OCI-LY3 (cell line): Measurements from ENCODE around the gene MAPK7.

Source experiments
- H2AFZ ChIP-seq: fragments of 200-600, 300-600 bp; shearing (Covaris generic); 2 replicates; pipeline ENCODE4 v1.6.0; 2014; ENCODE audit warnings: antibody characterized with exemption, low read depth, low read length
- H3K27ac ChIP-seq: fragments of 200-600, 300-600 bp; sonication (generic); 2 replicates; pipeline ENCODE4 v1.5.1; 2014; ENCODE audit warnings: mild to moderate bottlenecking, low read length, moderate library complexity, mixed read lengths
- H3K27me3 ChIP-seq: fragments of 200-600, 300-600 bp; sonication (generic); 2 replicates; pipeline ENCODE4 v1.6.1; 2014; ENCODE audit warnings: low read depth, low read length, mixed read lengths
- H3K36me3 ChIP-seq: fragments of 200-600, 300-600 bp; sonication (generic); replicated peaks from 2 replicates; pipeline ENCODE3; 2014; ENCODE audit warnings: low read depth, low read length, mixed read lengths
- H3K4me1 ChIP-seq: fragments of 300-600, 200-600 bp; sonication (generic); 2 replicates; pipeline ENCODE4 v1.6.1; 2014; ENCODE audit warnings: low read length, mixed read lengths
- H3K4me2 ChIP-seq: fragments of 200-600, 300-600 bp; sonication (generic); 2 replicates; pipeline ENCODE4 v1.6.1; 2014; ENCODE audit warnings: low read length, mixed read lengths
- H3K4me3 ChIP-seq: fragments of 300-600, 200-600 bp; sonication (generic); 2 replicates; pipeline ENCODE4 v1.5.1; 2014; ENCODE audit warnings: antibody characterized with exemption, mild to moderate bottlenecking, low read length, moderate library complexity
- H3K79me2 ChIP-seq: fragments of 300-600, 200-600 bp; shearing (Covaris generic); 2 replicates; pipeline ENCODE4 v1.6.1; 2014; ENCODE audit warnings: mild to moderate bottlenecking, low read length, mixed read lengths
- H3K9ac ChIP-seq: fragments of 300-600, 200-600 bp; shearing (Covaris generic); 2 replicates; pipeline ENCODE4 v1.6.0; 2014; ENCODE audit warnings: mild to moderate bottlenecking, low read length, moderate library complexity
- H3K9me3 ChIP-seq: fragments of 200-600, 300-600 bp; shearing (Covaris generic); 2 replicates; pipeline ENCODE4 v1.6.1; 2014; ENCODE audit warnings: low read length, mixed read lengths; ENCODE audit not compliant: insufficient read depth
- H4K20me1 ChIP-seq: fragments of 200-600, 300-600 bp; sonication (generic); 2 replicates; pipeline ENCODE4 v1.6.1; 2016; ENCODE audit warnings: low read length, mixed read lengths; ENCODE audit not compliant: insufficient read depth
- EZH2phosphoT487 ChIP-seq: fragments of 200-600 bp; shearing (Covaris generic); IDR thresholded peaks from 2 replicates; pipeline ENCODE4 v1.6.1; 2018; ENCODE audit warnings: antibody characterized with exemption, mixed run types, low read depth
- TF ChIP-seq, protein P1 (sequence below): fragments of 200-600, 300-600 bp; sonication (generic); IDR thresholded peaks from 2 replicates; pipeline ENCODE4 v1.5.1; 2014; ENCODE audit warnings: antibody characterized with exemption, low read length, low read depth

Gene MAPK7

DNA sequence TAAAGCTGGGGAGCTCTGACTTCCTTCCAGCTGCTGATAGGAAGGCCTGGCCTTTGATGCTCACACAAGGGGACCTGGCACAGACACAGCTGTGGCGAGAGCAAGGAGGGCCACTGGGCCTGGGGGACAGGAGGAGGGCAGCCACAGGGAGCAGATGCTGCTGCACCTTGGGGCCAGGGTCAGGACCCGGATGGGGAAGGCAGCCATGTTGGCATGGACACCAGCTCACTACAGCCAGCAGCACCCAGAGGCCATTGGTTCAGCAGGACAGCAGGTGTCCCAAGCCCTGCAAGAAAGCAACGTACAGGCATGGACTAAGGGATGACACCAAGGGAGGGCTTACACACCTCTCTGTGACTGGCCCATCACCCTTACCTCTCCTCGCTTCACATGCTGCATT, 24.7 kb downstream of the MAPK7 start:
- H3K27ac ChIP-seq, result no peak overlapping the region
- no peak overlapping the region for H3K4me3 ChIP-seq
- no peak overlapping the region for H3K4me2 ChIP-seq
- H2AFZ ChIP-seq, result no peak overlapping the region
- H3K27me3 ChIP-seq, result no peaks in the 10 kb centered on the region
- no peak overlapping the region for H3K9ac ChIP-seq
- no peaks in the 10 kb centered on the region for H3K79me2 ChIP-seq
- H3K4me1 ChIP-seq, result no peaks in the 10 kb centered on the region
- no peaks in the 10 kb centered on the region for H3K9me3 ChIP-seq
- H3K36me3 ChIP-seq, result no peaks in the 10 kb centered on the region
- no peaks in the 10 kb centered on the region for H4K20me1 ChIP-seq
- TF ChIP-seq, protein P1, sequence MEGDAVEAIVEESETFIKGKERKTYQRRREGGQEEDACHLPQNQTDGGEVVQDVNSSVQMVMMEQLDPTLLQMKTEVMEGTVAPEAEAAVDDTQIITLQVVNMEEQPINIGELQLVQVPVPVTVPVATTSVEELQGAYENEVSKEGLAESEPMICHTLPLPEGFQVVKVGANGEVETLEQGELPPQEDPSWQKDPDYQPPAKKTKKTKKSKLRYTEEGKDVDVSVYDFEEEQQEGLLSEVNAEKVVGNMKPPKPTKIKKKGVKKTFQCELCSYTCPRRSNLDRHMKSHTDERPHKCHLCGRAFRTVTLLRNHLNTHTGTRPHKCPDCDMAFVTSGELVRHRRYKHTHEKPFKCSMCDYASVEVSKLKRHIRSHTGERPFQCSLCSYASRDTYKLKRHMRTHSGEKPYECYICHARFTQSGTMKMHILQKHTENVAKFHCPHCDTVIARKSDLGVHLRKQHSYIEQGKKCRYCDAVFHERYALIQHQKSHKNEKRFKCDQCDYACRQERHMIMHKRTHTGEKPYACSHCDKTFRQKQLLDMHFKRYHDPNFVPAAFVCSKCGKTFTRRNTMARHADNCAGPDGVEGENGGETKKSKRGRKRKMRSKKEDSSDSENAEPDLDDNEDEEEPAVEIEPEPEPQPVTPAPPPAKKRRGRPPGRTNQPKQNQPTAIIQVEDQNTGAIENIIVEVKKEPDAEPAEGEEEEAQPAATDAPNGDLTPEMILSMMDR, result no peak
- TF ChIP-seq EZH2phosphoT487, result no peak

DNA sequence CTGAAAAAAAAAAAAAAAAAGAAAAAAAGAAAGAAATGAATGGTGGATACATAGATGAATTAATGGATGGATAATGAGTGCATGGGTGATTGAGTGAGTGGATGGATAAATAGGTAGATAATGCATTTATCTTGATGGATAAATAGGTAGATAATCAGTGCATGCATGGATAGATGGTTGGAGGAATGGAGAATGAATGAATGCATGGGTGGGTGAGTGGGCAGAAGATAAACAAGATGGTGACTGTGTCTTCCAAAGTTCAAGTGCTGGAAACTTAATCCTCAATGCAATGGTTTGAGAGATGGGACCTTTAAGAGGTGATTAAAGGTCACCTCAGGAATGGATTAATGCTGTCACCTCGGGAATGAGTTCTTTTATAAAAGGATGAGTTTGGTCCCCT, 26.0 kb downstream of the MAPK7 start:
- no peak overlapping the region for H3K4me3 ChIP-seq
- H3K4me1 ChIP-seq, result no peaks in the 10 kb centered on the region
- no peaks in the 10 kb centered on the region for H3K36me3 ChIP-seq
- TF ChIP-seq EZH2phosphoT487, result no peak
- TF ChIP-seq, protein P1, result no peak
- no peak overlapping the region for H3K4me2 ChIP-seq
- no peak overlapping the region for H3K27ac ChIP-seq
- H3K27me3 ChIP-seq, result no peaks in the 10 kb centered on the region
- H2AFZ ChIP-seq, result no peak overlapping the region
- no peaks in the 10 kb centered on the region for H3K79me2 ChIP-seq
- no peak overlapping the region for H3K9ac ChIP-seq
- no peaks in the 10 kb centered on the region for H3K9me3 ChIP-seq
- no peaks in the 10 kb centered on the region for H4K20me1 ChIP-seq

DNA sequence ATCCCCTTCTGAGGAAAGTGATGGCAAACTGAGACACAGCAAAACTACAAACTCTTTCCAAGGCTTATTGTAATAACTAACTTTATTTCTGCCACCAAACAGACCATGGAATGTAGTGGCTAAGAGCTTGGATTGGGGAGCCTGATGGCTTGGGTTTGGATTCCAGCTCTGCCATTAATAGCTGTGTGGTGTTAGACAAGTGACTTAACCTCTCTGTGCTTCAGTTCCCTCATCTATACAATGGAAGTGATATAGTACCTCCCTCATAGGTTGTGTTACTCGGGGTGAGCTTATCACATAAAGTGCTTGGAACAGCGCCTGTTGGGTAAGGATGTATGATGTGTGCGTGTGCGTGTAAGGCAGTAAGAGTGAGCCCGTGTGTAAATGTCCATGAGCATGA, 26.8 kb downstream of the MAPK7 start:
- no peak overlapping the region for H3K9ac ChIP-seq
- H3K27ac ChIP-seq, result no peak overlapping the region

DNA sequence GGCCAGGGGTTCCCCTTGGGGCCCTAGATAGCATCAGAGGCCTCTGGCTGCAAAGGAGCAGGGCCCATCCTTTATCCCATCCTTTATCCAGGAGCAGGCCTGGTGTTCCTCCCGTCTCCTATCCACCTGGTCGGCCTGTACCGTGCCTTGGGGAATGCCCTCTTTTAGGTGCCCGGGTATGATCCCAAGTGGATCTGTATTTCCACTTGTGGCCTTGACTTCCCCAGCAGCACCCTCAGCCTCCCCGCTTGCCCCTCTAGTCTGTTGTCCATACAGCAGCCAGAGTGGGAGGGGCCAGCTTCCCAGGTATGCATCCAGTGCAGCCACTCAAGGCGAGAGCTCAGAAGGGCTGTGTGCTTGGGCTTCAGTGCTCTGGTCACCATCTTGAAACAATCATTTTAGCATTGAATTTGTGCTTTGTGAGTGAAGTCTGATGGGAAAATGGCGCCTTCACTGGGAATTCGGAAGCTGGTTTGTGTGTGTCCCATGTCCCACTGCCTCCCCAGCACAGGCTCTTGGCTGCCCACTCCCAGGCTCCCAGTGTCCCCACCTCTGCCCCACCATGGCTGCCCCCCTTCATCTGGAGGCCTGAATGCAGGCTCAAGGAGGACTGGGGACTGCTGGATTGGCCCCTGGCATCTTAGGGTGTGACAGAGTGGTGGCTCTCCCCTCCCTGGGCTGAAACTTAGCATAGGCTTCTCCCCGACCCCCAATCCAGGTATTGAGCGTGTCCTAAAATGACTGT, 29.5 kb downstream of the MAPK7 start:
- Histone ChIP-seq H3K9ac (no peak overlapping the region), H3K4me3 (no peak overlapping the region), H4K20me1 (no peaks in the 10 kb centered on the region), H3K9me3 (no peaks in the 10 kb centered on the region), H3K27me3 (no peaks in the 10 kb centered on the region), H3K27ac (no peak overlapping the region), H3K36me3 (no peaks in the 10 kb centered on the region), H3K79me2 (no peaks in the 10 kb centered on the region), H3K4me2 (no peak overlapping the region), H2AFZ (no peak overlapping the region), H3K4me1 (no peaks in the 10 kb centered on the region)
- TF ChIP-seq EZH2phosphoT487, result no peak
- TF ChIP-seq, protein P1, result no peak

More for the DNA sequence above, 26.8 kb downstream of the MAPK7 start:
- H3K36me3 ChIP-seq, result no peaks in the 10 kb centered on the region
- H2AFZ ChIP-seq, result no peak overlapping the region
- no peak overlapping the region for H3K4me3 ChIP-seq
- H3K9me3 ChIP-seq, result no peaks in the 10 kb centered on the region
- no peaks in the 10 kb centered on the region for H3K79me2 ChIP-seq
- no peaks in the 10 kb centered on the region for H4K20me1 ChIP-seq
- no peak overlapping the region for H3K4me2 ChIP-seq
- no peaks in the 10 kb centered on the region for H3K27me3 ChIP-seq
- H3K4me1 ChIP-seq, result no peaks in the 10 kb centered on the region
- TF ChIP-seq, protein P1, result no peak
- no peak for TF ChIP-seq EZH2phosphoT487
